Breast epithelium (tissue), 3 donors: ENCODE results near the gene GORAB.

ENCODE experiments used
- POLR2A ChIP-seq: fragments of 450-650 bp; IDR thresholded peaks from one replicate; pipeline ENCODE4 v1.6.1; 2016; ENCODE audit warnings: antibody characterized with exemption, mild to moderate bottlenecking, moderate library complexity
- POLR2AphosphoS5 ChIP-seq, 3 donors: sonication (generic); formaldehyde crosslinking; IDR thresholded peaks; one replicate each; pipeline ENCODE4 v1.6.1; 2017; ENCODE audit warnings: antibody characterized with exemption in 3 of 3

- no peak for TF ChIP-seq POLR2AphosphoS5 (IDR thresholded peaks at IDR 0.05)
- no peak for TF ChIP-seq POLR2A
These were observed 801 bp upstream of the GORAB start for GRCh38 chr1:170530972-170531757.
